K562 (cell line): ENCODE results near the gene TARS3. TPM values are rescaled to one million over a fixed set of nuclear protein-coding genes. Genes with fewer than 3 reads are reported as not detected.

Source experiments
- ATAC-seq: fragments of 200-7000 bp; cut with Tn5 transposase; 3 replicates; pipeline ENCODE4 v1.9.1; 2020; ENCODE audit warnings: moderate library complexity
- BruUV-seq: library from RNA; stranded (reverse); fragments of 400-500 nt; replicated peaks from 2 replicates; lab custom pipeline; 2021; lab: Mats Ljungman, UMichigan
- CTCF ChIA-PET: fragments of 300-600 bp; formaldehyde crosslinking; extraction: SDS; loops from one replicate; lab custom pipeline; 2021; ENCODE audit warnings: low intra/inter-chr PET ratio; lab: Yijun Ruan, JAX
- POLR2A ChIA-PET: fragments of 300-600, 350-650 bp; sonication (Branson Sonifier 250); formaldehyde crosslinking; extraction: SDS; loops from one replicate; lab custom pipeline; 2021; ENCODE audit warnings: antibody characterized with exemption, inconsistent platforms; lab: Yijun Ruan, JAX
- DNase-seq, 4 experiments: peaks; one replicate each; pipeline versions ENCODE4 v3.0.0 to v3.0.0-alpha.2; 2011 to 2018; ENCODE audit warnings: low spot score in 3 of 4, mixed read lengths in 3 of 4; ENCODE audit errors: extremely low read depth in 1 of 4
- FAIRE-seq: peaks from 2 replicates; lab custom pipeline; 2011; peaks lifted over from hg19 to GRCh38; lab: Jason Lieb, UNC
- H2AFZ ChIP-seq: 2 replicates; pipeline ENCODE4 v1.6.0; 2011; ENCODE audit warnings: low read depth, low read length, control low read depth, inconsistent platforms
- H3K27ac ChIP-seq: fragments of 200-600 bp; 3 replicates; pipeline ENCODE4 v1.8.0; 2011; ENCODE audit warnings: low read depth, mild to moderate bottlenecking, control low read depth, inconsistent platforms, low read length, moderate library complexity, mixed read lengths; ENCODE audit errors: extremely low read depth
- H3K27me3 ChIP-seq, 2 experiments: fragments of 300-600 bp in 1 of 2; 2 replicates in 1 of 2; 3 replicates in 1 of 2; pipeline versions ENCODE4 v1.6.0 to v1.8.0; 2011; ENCODE audit warnings: inconsistent platforms in 2 of 2, low read length in 2 of 2, mild to moderate bottlenecking in 1 of 2, mixed read lengths in 1 of 2, moderate library complexity in 1 of 2; ENCODE audit not compliant: control insufficient read depth in 2 of 2, insufficient read depth in 2 of 2
- H3K36me3 ChIP-seq: fragments of 300-600 bp; 3 replicates; pipeline ENCODE4 v1.8.0; 2011; ENCODE audit warnings: mild to moderate bottlenecking, low read length, inconsistent platforms; ENCODE audit not compliant: control insufficient read depth, insufficient read depth
- H3K4me1 ChIP-seq, 2 experiments: fragments of 200-600 bp in 1 of 2; replicated peaks in 1 of 2; 2 replicates in 1 of 2; 3 replicates in 1 of 2; pipeline versions ENCODE4 v1.5.1 to v1.8.0; 2011; ENCODE audit warnings: inconsistent platforms in 2 of 2, low read length in 2 of 2, mild to moderate bottlenecking in 1 of 2, mixed read lengths in 1 of 2, moderate library complexity in 1 of 2; ENCODE audit not compliant: control insufficient read depth in 2 of 2, insufficient read depth in 2 of 2
- H3K4me2 ChIP-seq: 2 replicates; pipeline ENCODE4 v1.6.1; 2011; ENCODE audit warnings: low read length, control low read depth, inconsistent platforms, mixed read lengths; ENCODE audit not compliant: insufficient read depth
- H3K4me3 ChIP-seq: fragments of 200-600 bp; sonication (generic), shearing (Covaris generic); 2 replicates; pipeline ENCODE4 v1.5.1; 2016; ENCODE audit warnings: control low read depth, inconsistent platforms
- H3K79me2 ChIP-seq: fragments of 200-600 bp; 3 replicates; pipeline ENCODE4 v1.8.0; 2011; ENCODE audit warnings: low read length, inconsistent platforms; ENCODE audit not compliant: control insufficient read depth, insufficient read depth
- H3K9ac ChIP-seq, 2 experiments: 2 replicates each; pipeline versions ENCODE4 v1.6.0 to v1.6.1; 2011; ENCODE audit warnings: low read depth in 2 of 2, low read length in 2 of 2, control low read depth in 1 of 2, inconsistent platforms in 1 of 2, mild to moderate bottlenecking in 1 of 2, mixed read lengths in 1 of 2; ENCODE audit not compliant: insufficient read depth in 1 of 2
- H3K9me1 ChIP-seq: one replicate; pipeline ENCODE4 v1.6.0; 2011; ENCODE audit warnings: inconsistent platforms, mild to moderate bottlenecking, low read length, moderate library complexity; ENCODE audit not compliant: control insufficient read depth, insufficient read depth
- H3K9me3 ChIP-seq: replicated peaks from 2 replicates; pipeline ENCODE4 v1.5.1; 2011; ENCODE audit warnings: low read depth, low read length, inconsistent platforms; ENCODE audit not compliant: control insufficient read depth, insufficient read depth
- H4K20me1 ChIP-seq: replicated peaks from 2 replicates; pipeline ENCODE4 v1.6.1; 2011; ENCODE audit warnings: low read length, inconsistent platforms, mixed read lengths; ENCODE audit not compliant: control insufficient read depth, insufficient read depth
- COPS2 ChIP-seq: fragments of 450-650 bp; conservative IDR thresholded peaks from 2 replicates; pipeline ENCODE4 v1.6.1; 2016; ENCODE audit warnings: mild to moderate bottlenecking, moderate library complexity
- HNRNPH1 ChIP-seq: fragments of 200-400 bp; formaldehyde crosslinking; optimal IDR thresholded peaks from 2 replicates; pipeline ENCODE3; 2017; ENCODE audit warnings: low read depth, mild to moderate bottlenecking, low read length, moderate library complexity
- KLF13 ChIP-seq: fragments of 450-650 bp; IDR thresholded peaks from 2 replicates; pipeline ENCODE4 v1.6.1; 2016; ENCODE audit warnings: missing genetic modification characterization, low read depth, mild to moderate bottlenecking, missing compliant biosample characterization, moderate library complexity, borderline replicate concordance
- RCOR1 ChIP-seq, 2 experiments: IDR thresholded peaks; 2 replicates each; pipeline ENCODE4 v1.6.1; 2012; ENCODE audit warnings: low read depth in 2 of 2, low read length in 2 of 2, borderline replicate concordance in 1 of 2, improper control_type of control experiment in 1 of 2
- SNIP1 ChIP-seq: fragments of 450-650 bp; IDR thresholded peaks from 2 replicates; pipeline ENCODE4 v1.7.1; 2017; ENCODE audit warnings: low read depth, mild to moderate bottlenecking
- TAF15 ChIP-seq: fragments of 200-400 bp; formaldehyde crosslinking; IDR thresholded peaks from 2 replicates; pipeline ENCODE4 v1.6.1; 2017; ENCODE audit warnings: mild to moderate bottlenecking, low read depth, low read length, moderate library complexity
- WGBS: fragments of 100-300 bp; shearing (Covaris generic); methylation state at CpG from one replicate; pipeline ENCODE4 v1.1.6; 2016; ENCODE audit warnings: low coverage, mixed read lengths; ENCODE audit not compliant: insufficient coverage; ENCODE audit errors: missing lambda C conversion rate; 5-methylcytosine and 5-hydroxymethylcytosine counted together
- in situ Hi-C: fragments of 300-500 bp; cut with MboI; formaldehyde crosslinking; loops from 4 replicates; pipeline ENCODE4 v1.15.0; 2018; ENCODE audit warnings: inconsistent platforms, mixed read lengths
- intact Hi-C: fragments of 100-400 bp; cut with micrococcal nuclease; formaldehyde crosslinking; loops from 2 replicates; pipeline ENCODE4 v1.14.2; 2022
- polyA plus RNA-seq, 8 experiments: library from polyadenylated mRNA; depleted of rRNA in 4 of 8; stranded (reverse) in 5 of 8; unstranded in 3 of 8; fragments of >200 nt; fragmentation: Nextera tagmentation in 2 of 8; fragmentation: Illumina TruSeq in 1 of 8; extraction: Ambion mirVana in 2 of 8; extraction: Trizol in 1 of 8; gene quantifications; 2 replicates each; pipeline versions ENCODE4 v1.2.1 to v1.2.3, GENCODE V29; 2011 to 2014; ENCODE audit warnings: inconsistent platforms in 1 of 8, missing spikeins in 1 of 8
- total RNA-seq, 7 experiments: library from RNA; depleted of rRNA in 6 of 7; stranded (reverse); fragments of >200 nt in 6 of 7; fragmentation: Illumina TruSeq in 2 of 7; extraction: Trizol in 2 of 7; gene quantifications; 2 replicates each; pipeline versions ENCODE4 v1.2.1 to v1.2.3, GENCODE V29; 2011 to 2021; ENCODE audit warnings: low replicate concordance in 1 of 7
- TF ChIP-seq, protein P1 (sequence below): IDR thresholded peaks from 3 replicates; pipeline ENCODE4 v1.6.1; 2011; ENCODE audit warnings: borderline replicate concordance, mild to moderate bottlenecking; ENCODE audit not compliant: insufficient read length, insufficient read depth
- TF ChIP-seq, protein P2 (sequence below): fragments of 250-450 bp; sonication (Bioruptor Pico); IDR thresholded peaks from 2 replicates; pipeline ENCODE4 v1.4.0; 2020; ENCODE audit warnings: mild to moderate bottlenecking, moderate library complexity

The TARS3 gene
- total and polyA plus RNA-seq, 9 of the 15 experiments (the other 6 are each of a cell fraction or from before 2014, with no cell fraction given) = 2.1 to 14.7 (median 9.8) TPM

DNA sequence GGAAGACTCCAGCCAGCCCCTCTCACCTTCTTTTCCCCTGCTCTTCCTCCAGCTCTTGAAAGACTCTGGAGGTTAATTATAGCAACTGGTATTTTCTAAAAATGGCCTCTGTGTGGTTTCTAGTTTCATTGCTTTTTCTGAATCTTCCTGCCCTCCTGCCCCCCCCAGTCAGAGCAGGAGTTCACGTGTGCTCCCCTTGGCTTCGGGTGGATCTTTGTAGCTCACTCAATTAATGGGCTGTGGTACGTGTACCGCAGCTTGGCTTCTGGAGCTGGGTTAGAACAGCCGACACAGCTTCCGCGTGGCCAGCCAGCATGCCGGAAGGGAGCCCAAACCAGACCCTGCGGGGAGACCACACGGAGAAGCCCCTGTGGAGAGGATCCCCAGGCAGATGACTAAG lies 103.6 kb downstream of the TARS3 start (continued):
- TF ChIP-seq, protein P1, sequence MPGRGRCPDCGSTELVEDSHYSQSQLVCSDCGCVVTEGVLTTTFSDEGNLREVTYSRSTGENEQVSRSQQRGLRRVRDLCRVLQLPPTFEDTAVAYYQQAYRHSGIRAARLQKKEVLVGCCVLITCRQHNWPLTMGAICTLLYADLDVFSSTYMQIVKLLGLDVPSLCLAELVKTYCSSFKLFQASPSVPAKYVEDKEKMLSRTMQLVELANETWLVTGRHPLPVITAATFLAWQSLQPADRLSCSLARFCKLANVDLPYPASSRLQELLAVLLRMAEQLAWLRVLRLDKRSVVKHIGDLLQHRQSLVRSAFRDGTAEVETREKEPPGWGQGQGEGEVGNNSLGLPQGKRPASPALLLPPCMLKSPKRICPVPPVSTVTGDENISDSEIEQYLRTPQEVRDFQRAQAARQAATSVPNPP = no peak
- TF ChIP-seq, protein P2, sequence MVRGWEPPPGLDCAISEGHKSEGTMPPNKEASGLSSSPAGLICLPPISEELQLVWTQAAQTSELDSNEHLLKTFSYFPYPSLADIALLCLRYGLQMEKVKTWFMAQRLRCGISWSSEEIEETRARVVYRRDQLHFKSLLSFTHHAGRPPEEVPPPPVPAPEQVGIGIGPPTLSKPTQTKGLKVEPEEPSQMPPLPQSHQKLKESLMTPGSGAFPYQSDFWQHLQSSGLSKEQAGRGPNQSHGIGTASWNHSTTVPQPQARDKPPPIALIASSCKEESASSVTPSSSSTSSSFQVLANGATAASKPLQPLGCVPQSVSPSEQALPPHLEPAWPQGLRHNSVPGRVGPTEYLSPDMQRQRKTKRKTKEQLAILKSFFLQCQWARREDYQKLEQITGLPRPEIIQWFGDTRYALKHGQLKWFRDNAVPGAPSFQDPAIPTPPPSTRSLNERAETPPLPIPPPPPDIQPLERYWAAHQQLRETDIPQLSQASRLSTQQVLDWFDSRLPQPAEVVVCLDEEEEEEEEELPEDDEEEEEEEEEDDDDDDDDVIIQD = no peak
- no peak for TF ChIP-seq RCOR1 (IDR thresholded peaks at IDR 0.05; ENCODE audit: borderline replicate concordance in 1 of 2, low read depth in 2 of 2, low read length in 2 of 2)

DNA sequence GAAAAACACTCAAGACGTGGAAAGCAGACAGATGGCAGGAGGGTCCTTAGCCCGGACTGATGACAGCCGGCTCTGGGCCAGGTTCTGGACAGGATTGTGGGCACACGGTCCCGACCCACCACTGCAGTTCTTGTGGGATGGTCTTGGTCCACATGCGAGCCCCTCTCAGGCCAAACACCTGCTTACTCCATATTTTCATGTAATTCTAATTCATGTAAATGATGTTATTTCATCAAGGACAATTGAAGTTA lies 104.7 kb downstream of the TARS3 start:
- H3K9me3 ChIP-seq = peaks cover 10% of the 10 kb centered on the region
- no peak overlapping the region for H3K4me3 ChIP-seq
- H4K20me1 ChIP-seq = no peaks in the 10 kb centered on the region
- H2AFZ ChIP-seq = no peak overlapping the region
- H3K4me2 ChIP-seq = no peak overlapping the region
- no peak for ATAC-seq
- POLR2A ChIA-PET = no interaction called here
- TF ChIP-seq HNRNPH1 (no peak), SNIP1 (no peak), COPS2 (no peak), KLF13 (tag) (no peak), TAF15 (no peak), RCOR1 (IDR thresholded peaks at IDR 0.05; ENCODE audit: borderline replicate concordance in 1 of 2, low read depth in 2 of 2, low read length in 2 of 2) (no peak)
- TF ChIP-seq, all 486 proteins: peak for 0
- no peaks in the 10 kb centered on the region for H3K9me1 ChIP-seq
- intact Hi-C loops = no loop called here
- H3K27me3 ChIP-seq = peaks cover 2 to 11% of the 10 kb centered on the region in 2 experiments; a peak in 3 of 5 replicates
- FAIRE-seq (no peak), DNase-seq (no peak)
- H3K27ac ChIP-seq = no peak overlapping the region
- peaks cover 11 to 15% of the 10 kb centered on the region in 2 experiments; a peak in 4 of 5 replicates for H3K4me1 ChIP-seq
- H3K79me2 ChIP-seq = no peaks in the 10 kb centered on the region
- CTCF ChIA-PET = no interaction called here
- in situ Hi-C loops = no loop called here
- 67% methylated on average over 6 of the region's 6 CpGs for WGBS
- BruUV-seq = no TSS peak
- H3K36me3 ChIP-seq = no peaks in the 10 kb centered on the region
- H3K9ac ChIP-seq = no peak overlapping the region
